HG03378 (cell line): ENCODE measurements around the gene ARID1B.

Source experiments
- ATAC-seq: cut with Tn5 transposase; IDR thresholded peaks from one replicate; pipeline ENCODE4 v1.9.1; 2021; ENCODE audit warnings: mild to moderate bottlenecking, moderate library complexity; ENCODE audit not compliant: unreplicated experiment

Gene ARID1B

DNA sequence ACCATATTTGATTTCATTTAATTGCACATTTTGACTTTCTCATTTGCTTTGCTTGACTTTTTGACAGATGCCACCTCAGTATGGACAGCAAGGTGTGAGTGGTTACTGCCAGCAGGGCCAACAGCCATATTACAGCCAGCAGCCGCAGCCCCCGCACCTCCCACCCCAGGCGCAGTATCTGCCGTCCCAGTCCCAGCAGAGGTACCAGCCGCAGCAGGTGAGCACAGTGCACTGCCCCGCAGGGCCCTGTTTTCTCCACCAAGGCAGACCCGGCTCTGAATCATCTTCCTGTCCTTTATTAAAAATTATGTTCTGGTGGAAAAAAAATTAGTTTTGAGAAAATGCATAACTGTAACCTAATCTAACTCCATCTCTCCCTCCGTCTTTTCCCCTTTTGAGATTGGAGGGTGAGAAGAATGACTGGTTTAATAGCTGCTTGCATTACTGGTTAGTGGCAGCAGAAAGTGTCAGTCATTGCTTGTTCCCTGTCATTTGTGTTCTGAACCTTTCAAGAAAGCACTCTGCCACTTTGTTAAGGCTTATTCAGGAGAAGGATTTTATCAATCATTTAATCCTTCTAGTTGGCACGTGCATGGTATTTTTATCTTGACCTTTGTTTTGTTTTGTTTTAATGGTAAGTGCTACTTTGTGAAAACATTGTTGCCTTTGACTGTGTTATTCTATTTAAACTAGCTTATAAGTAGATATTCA, 124.3 kb downstream of the ARID1B start:
- no peak for ATAC-seq

DNA sequence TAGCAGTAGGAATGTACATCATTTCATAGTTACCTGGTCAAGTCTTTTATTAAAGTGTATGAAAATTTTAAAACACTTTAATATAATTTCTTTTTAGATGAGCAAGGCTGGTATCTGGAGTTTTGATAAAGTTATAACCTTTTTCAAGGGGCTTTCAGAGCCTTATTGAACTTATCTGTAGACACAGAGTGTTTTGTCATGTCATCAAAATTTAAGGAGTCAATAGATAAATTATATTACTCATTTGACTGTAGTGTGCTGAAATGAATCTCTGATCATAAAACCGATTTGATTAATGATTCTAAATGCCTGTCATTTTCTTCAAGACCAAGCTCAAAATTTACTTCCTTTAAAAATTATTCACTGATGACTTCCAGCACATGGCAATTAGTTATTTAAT, 125.6 kb downstream of the ARID1B start:
- ATAC-seq = no peak

DNA sequence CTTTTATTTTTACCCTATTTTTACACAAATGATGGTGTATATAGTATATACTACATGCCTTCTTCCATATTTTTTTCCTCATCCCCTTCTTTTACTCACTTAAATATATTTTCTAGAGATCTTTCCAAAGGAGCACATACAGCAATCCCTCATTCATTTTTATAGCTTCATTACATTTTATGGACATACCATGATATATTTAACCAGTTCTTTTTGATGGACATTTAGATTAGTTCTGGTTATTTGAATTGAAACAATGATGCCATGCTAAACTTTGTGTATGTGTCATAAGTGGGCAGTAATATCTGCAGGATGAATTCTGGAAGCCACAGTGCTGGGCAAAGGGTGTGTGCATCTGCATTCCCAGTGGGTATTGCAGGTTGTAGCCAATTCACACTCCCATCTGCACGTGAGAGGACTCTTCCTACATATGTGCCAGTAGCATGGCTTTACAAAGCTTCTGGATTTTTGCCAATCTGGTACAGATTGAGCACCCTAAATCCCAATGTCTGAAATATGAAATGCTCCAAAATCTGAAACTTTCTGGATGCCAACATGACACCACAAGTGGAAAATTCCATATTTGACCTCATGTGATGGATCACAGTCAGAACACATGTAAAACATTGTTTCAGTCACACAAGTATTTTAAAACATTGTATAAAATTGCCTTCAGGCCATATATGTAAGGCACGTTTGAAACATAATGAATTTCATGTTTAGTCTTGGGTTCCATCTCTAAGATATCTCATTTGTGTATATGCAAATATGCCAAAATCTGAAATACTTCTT, 127.2 kb downstream of the ARID1B start:
- ATAC-seq = no peak

GRCh38 chr6:156905801-156906200, 128.6 kb downstream of the ARID1B start:
- ATAC-seq = no peak

DNA sequence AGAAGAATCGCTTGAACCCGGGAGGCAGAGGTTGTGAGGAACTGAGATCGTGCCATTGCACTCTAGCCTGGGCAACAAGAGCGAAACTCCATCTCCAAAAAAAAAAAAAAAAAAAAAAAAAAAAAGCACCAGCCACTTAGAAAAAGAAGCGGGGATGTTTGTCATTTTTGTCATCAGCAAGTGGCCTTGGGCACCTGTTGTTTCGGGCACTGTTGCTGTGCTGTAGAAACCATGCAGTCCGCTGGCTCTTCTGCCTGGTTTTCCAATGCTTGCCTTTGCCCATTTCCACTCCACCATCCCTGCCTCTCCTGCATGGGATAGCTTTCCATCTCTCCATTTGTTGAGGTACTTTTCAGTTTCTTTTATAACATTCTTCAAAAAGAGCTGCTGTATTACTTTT, 129.3 kb downstream of the ARID1B start:
- ATAC-seq = no peak

DNA sequence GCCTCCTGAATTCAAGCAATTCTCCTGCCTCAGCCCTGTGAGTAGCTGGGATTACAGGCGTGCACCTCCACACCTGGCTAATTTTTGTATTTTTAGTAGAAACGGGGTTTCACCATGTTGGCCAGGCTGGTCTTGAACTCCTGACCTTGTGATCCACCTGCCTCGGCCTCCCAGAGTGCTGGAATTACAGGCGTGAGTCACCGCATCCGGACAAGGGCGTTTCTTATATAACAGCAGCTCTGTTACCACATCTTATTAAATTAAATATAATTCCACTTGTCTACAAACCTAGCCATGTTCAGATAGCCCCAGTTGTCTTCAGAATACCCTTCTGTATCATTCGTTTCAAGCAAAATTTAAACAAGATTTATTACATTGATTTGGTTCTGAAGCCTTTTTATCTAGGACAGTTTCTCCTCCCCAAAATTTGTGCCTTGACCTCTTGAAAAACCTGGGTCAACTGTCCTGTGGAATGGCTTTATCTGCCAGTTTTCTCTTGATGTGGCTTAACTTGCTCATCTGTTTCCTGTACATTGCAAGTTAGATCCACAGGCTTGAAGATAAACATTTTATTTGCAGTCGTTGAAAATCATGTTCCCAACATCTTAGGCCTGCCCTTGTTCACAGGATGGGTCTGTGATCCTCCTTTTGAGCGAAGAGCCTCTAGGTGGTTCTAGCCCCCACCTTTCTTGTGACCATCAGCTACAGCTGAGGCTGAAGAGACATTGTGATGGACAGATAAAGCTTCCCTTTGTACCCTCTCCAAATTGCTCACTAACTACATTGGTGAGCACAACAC, 132.2 kb downstream of the ARID1B start:
- no peak for ATAC-seq

DNA sequence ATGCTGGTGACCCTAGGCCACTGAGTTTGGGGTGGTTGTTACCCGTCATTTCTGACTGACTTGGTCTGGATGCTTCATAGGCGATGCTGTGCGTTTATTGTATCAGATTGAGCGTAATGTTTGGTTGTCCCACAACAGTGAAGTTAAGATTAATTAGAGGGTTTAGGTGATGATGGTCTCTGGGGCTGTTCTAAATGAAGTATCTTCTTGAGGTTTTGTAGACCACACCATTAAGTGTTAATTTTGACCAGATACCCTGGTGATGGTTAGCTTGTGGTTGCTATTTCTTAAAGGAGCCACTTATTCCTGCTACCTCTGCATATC, 132.8 kb downstream of the ARID1B start:
- no peak for ATAC-seq

- no peak for ATAC-seq
Observed at GRCh38 chr6:156910938-156911337, 133.8 kb downstream of the ARID1B start.

DNA sequence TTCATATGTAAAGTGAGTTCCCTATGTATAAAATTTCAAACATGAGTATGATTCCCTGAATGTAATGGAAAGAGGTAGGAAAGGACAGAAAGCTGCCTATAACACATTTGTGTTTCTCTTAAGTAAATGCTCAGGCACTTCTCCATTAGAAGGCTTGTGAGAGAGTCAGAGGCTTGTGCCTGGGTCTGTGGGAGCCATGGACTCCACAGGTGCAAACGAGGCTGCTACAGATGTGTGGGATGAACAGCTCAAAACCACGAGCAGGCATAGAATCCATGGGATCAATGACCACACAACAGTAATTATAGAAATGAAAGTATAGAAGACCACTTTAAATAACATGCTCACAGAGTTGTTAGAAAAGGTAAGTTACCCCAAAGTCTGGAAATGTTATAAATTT, 134.4 kb downstream of the ARID1B start:
- no peak for ATAC-seq

- no peak for ATAC-seq
Observed at GRCh38 chr6:156912431-156912830, 135.3 kb downstream of the ARID1B start.

GRCh38 chr6:156914181-156914580, 137.0 kb downstream of the ARID1B start:
- no peak for ATAC-seq

GRCh38 chr6:156916130-156916801, 139.1 kb downstream of the ARID1B start:
- ATAC-seq = no peak

DNA sequence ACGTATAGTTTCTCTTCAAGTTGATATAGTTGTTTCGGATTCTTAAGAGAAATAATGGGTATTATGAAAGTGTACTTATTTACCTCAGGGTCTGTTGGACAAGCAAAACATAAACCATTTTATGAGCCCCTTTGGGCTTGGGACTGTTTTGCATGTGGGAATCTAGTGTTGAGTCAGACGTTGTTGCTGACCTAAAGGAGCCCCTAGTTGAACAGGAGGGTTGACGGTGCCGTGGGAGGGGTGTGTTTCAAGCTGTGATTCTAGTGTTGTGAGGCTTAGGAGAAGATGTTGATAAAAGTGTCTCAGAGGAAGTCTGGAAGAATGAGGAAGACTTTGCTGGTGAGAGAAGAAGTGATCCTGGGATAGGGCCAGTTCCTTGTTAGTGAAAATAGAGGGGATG, 140.0 kb downstream of the ARID1B start:
- no peak for ATAC-seq

DNA sequence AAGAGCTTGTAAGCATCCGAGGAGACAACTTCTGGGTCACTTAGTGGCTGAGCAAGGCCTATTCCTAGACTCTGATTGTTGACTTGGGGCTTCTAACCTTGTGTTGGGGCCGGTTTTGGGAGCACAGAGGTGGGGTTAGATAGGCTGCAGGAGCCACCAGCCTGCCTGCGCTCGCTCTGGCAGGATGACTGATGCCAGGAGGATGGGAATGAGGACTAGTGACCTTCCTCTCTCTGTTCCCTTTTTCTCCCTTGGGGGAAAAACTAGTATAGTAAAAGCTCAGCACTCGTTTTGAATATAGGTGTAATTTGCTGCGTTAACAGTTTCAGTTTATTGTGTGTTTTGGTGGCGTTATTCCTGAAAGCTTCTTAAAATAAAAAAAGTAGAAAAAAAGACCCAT, 141.5 kb downstream of the ARID1B start:
- no peak for ATAC-seq

GRCh38 chr6:156919370-156919769, 142.2 kb downstream of the ARID1B start:
- no peak for ATAC-seq

DNA sequence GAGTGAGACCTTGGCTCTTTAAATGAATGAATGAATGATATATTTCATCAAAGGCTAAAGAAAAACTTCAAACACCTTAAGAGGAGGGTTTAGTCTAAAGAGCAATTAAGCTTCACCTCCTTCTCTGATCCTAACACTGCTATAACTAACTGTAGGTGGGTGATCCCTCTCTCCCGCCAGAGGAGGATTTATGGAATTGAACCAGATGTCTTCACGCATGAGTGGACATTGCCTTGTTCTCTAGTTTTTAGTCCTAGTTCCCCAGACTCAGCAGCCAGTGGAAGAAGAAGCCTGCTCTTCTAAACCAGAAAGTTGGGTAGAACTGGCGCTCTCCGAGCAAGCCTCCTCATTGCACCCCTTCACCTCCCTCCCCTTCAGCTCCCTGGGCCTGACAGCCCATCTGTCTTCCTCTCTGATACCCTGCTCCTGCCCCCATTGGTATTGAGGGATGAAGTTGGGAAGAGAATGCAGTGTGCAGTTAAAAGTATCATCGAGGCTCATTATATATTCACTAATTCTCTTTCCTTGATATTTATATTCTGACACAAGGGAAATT, 142.7 kb downstream of the ARID1B start:
- ATAC-seq = no peak

- ATAC-seq = no peak
Observed at GRCh38 chr6:156924246-156924645, 147.1 kb downstream of the ARID1B start.

- no peak for ATAC-seq
Observed at GRCh38 chr6:156925026-156925425, 147.8 kb downstream of the ARID1B start.

GRCh38 chr6:156925718-156926607, 148.8 kb downstream of the ARID1B start:
- peak; percentile 85 for ATAC-seq

- ATAC-seq = no peak
Observed at GRCh38 chr6:156928126-156928525, 150.9 kb downstream of the ARID1B start.
